ENCODE results near the gene KSR2.
A peak's percentile ranks its signal among the peaks of the same experiment; 100 is the strongest.

KSR2 gene

DNA sequence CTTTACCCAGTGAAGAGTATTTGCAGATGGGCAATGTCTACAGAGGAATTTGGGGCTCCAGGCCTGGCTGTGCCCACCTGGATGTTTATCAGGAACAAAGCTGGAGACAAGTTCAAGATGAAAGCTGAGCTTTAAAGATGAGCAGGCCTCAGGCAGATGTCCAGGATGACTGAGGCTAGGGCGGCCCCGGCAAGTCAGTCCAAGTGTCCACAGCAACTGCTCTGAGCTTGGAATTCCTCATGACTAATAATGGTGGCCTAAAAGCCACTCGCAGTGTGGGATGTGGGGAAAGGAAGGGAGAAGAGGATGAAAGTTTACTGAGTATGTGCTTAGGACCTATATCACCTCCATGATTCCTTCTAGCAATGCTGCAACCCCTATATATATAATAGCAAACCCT, 479.1 kb downstream of the KSR2 start:
- TF ChIP-seq, protein P1, sequence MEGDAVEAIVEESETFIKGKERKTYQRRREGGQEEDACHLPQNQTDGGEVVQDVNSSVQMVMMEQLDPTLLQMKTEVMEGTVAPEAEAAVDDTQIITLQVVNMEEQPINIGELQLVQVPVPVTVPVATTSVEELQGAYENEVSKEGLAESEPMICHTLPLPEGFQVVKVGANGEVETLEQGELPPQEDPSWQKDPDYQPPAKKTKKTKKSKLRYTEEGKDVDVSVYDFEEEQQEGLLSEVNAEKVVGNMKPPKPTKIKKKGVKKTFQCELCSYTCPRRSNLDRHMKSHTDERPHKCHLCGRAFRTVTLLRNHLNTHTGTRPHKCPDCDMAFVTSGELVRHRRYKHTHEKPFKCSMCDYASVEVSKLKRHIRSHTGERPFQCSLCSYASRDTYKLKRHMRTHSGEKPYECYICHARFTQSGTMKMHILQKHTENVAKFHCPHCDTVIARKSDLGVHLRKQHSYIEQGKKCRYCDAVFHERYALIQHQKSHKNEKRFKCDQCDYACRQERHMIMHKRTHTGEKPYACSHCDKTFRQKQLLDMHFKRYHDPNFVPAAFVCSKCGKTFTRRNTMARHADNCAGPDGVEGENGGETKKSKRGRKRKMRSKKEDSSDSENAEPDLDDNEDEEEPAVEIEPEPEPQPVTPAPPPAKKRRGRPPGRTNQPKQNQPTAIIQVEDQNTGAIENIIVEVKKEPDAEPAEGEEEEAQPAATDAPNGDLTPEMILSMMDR (IDR thresholded peaks at IDR 0.05): no peak
- H3K27ac ChIP-seq: no peak overlapping the region
- no peak overlapping the region for H3K4me3 ChIP-seq
- DNase-seq (ENCODE audit: low spot score): no peak

DNA sequence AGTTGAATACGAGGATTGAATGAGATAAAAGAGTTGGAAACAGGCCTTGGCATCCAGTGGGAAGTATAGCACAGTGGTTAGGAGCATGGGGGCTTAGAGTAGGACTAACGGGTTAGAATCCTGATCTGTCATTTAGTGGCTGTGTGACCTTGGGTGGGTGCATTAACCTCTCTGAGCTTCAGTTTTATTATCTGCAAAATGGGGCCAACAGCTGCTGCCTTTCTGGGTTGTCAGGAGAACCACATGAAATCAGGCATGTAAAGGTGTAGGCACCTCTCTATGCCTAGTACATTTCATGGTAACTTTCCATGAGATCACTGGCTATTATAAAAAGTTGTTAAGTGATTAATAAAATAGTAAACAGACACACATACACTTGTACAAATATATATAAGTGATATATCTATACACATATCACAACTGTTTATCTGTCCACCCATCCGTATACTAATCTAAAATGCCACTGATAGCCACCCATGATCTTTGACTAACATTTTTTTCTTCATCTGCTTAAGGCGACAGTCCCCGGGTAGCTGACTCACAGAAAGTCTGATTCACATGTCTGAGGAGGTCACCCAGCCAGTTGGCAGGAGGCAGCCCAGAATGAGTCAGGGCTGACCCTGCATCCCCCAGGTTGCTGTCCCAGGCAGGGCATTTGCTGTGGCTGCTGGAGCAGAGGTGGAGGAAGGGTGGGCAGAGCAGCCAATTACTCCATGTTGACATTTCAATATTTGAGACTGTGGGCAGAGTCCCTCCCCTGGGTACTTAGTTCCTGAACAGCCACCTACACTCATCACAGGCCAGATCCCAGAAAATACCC, 481.7 kb downstream of the KSR2 start:
- TF ChIP-seq, protein P1 (IDR thresholded peaks at IDR 0.05): no peak
- DNase-seq (ENCODE audit: low spot score): no peak
- H3K27ac ChIP-seq: peak overlapping the region in 1 of 2 donors; percentile 35
- H3K4me3 ChIP-seq: no peak overlapping the region

- Histone ChIP-seq H3K4me3 (no peak overlapping the region), H3K27ac (no peak overlapping the region)
- DNase-seq (ENCODE audit: low spot score): no peak
- TF ChIP-seq, protein P1 (IDR thresholded peaks at IDR 0.05): no peak
Observed at GRCh38 chr12:117485984-117486839, 482.6 kb downstream of the KSR2 start.

GRCh38 chr12:117484901-117485300, 483.9 kb downstream of the KSR2 start:
- TF ChIP-seq, protein P1 (IDR thresholded peaks at IDR 0.05): no peak
- Histone ChIP-seq H3K27ac (no peak overlapping the region), H3K4me3 (no peak overlapping the region)
- no peak for DNase-seq (ENCODE audit: low spot score)

GRCh38 chr12:117483501-117483900, 485.3 kb downstream of the KSR2 start:
- H3K4me3 ChIP-seq: no peak overlapping the region
- H3K27ac ChIP-seq: no peak overlapping the region
- no peak for DNase-seq (ENCODE audit: low spot score)
- TF ChIP-seq, protein P1 (IDR thresholded peaks at IDR 0.05): no peak

GRCh38 chr12:117481470-117481869, 487.3 kb downstream of the KSR2 start:
- DNase-seq (ENCODE audit: low spot score): no peak
- TF ChIP-seq, protein P1 (IDR thresholded peaks at IDR 0.05): no peak
- Histone ChIP-seq H3K27ac (no peak overlapping the region), H3K4me3 (no peak overlapping the region)
